Measurements from ENCODE around the gene GRPEL2.

Gene GRPEL2

GRCh38 chr5:149358868-149359495 lies 13.7 kb downstream of the GRPEL2 start:
- no peak for DNase-seq

DNA sequence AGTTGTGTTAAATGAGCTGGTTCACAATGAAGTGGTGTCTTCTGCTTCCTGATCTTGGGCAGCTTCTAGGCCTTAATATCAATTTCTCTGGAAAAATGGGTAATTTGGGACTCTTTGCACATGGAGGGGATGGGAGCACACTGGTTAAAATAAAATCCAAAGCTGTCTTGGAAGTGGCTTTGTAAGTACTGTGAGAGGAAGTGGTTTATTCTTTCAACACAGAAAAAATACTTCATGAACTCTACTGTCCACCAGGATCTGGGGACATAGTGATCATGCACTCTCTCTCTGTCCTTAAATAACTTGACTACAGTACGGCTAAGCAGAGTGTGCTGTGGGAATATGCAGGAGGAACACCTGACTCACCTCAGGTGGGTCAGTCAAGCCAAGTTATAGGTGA lies 15.0 kb downstream of the GRPEL2 start:
- no peak for DNase-seq

DNA sequence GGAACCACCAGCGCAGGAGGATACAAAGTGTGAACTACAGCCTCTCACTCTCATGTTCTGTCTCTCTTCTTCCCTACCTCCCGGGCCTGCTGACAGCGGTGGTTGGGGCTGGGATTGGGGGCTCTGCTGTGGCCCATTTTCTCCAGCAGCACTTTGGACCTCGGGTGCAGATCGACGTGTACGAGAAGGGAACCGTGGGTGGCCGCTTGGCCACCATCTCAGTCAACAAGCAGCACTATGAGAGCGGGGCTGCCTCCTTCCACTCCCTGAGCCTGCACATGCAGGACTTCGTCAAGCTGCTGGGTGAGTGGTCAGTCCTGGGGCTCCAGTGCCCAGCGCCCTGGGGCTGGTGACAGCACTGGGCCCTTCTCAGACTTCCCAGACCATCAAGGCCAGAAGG lies 17.2 kb downstream of the GRPEL2 start:
- DNase-seq: no peak

DNA sequence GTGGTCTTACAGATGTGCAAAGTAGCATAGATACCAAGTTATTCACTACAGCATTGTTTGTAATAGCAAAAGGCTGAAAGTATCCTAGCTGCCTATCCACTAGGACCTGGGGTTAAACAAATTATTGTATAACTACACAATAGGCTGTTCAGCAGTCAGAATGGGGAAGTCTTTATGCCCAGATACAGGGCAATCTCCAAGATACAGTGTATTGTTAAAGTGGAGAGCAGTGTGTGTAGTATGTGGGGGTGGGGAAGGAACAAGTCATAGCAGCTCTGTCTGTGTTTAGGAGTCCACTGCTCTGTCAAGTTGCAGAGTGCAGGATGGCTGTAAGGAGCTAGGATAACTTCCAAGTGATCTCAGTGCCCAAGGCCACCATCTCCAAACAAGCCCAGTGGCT lies 18.1 kb downstream of the GRPEL2 start:
- DNase-seq: no peak

- no peak for DNase-seq
Observed at GRCh38 chr5:149363936-149364335, 18.6 kb downstream of the GRPEL2 start.

DNA sequence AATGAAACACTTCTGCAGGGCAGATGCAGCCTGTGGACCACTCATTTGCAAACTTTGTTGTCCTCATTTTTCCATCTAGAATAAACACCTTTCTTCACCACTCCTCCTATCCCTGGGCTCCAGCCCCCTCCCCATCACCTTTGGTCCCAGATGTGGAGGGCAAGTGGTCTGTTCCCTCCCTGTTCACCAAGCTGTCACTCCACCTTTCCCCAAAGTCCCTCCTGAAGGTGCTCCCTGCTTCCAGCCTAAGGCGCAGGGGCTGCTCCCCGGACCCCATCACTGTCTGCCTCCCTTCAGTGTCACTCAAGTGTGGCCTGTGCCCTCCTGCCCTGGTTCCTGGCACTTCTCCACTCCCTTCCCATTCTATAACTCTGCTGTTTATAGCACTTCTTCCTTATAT lies 19.4 kb downstream of the GRPEL2 start:
- DNase-seq: no peak

- no peak for DNase-seq
Observed at GRCh38 chr5:149365418-149365817, 20.1 kb downstream of the GRPEL2 start.

GRCh38 chr5:149366169-149366729 lies 20.9 kb downstream of the GRPEL2 start:
- no peak for DNase-seq

DNA sequence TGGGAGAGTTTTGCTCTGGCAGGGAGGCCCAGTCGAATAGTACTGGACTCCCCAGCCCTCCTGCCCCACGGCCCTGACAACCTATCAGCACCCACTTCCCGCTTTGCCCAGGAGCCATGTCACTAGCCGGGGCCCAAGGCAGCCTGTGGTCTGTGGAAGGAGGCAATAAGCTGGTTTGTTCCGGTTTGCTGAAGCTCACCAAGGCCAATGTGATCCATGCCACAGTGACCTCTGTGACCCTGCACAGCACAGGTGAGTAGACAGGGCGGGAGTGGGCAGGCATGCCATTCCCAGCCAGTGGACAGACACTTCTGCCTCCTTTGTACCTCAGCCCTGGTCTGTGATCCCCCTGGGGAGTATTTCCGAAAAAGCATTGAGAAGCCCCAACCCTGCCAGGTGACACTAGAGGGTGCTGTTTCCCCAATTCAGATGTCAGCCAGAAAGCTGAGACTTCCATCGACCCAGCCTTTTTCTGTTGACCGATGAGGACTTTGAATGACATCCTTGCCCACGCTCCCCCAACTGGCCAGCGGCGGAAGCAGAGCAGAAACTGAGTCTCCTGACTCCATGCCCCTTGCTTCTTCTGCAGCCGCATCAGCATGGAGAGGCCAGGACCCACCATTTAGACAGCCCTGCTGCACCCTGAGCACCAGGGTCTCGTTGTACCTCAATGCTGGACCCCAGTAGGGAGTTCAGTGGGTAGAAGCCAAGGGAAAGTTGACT lies 22.1 kb downstream of the GRPEL2 start:
- peak; percentile 39 for DNase-seq

- DNase-seq: no peak
Observed at GRCh38 chr5:149367972-149368645, 22.8 kb downstream of the GRPEL2 start.

DNA sequence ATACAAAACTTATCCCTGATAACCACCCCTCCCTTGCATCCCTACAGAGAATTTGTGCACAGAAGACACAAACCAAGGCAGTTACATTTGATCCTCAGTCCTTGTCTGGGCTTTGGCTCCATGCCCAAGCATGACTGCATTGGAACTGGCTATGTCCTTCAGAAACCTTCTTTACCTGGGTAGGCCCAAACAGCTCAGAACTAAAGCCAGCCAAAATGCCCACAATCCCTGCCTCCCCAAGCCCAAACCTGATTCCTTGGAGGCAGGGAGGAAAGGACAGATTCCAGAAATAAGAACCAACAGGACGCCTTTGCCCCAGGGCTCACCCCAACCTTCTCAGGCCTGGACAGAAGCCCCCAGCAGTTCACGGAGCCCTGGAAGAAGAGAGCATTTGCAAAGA lies 25.6 kb downstream of the GRPEL2 start:
- DNase-seq: no peak

- DNase-seq: peak; percentile 41
Observed at GRCh38 chr5:149371296-149371962, 26.1 kb downstream of the GRPEL2 start.

GRCh38 chr5:149372076-149372795 lies 26.9 kb downstream of the GRPEL2 start:
- DNase-seq: no peak

GRCh38 chr5:149372932-149373331 lies 27.6 kb downstream of the GRPEL2 start:
- DNase-seq: no peak

- no peak for DNase-seq
Observed at GRCh38 chr5:149374303-149374702, 29.0 kb downstream of the GRPEL2 start.

DNA sequence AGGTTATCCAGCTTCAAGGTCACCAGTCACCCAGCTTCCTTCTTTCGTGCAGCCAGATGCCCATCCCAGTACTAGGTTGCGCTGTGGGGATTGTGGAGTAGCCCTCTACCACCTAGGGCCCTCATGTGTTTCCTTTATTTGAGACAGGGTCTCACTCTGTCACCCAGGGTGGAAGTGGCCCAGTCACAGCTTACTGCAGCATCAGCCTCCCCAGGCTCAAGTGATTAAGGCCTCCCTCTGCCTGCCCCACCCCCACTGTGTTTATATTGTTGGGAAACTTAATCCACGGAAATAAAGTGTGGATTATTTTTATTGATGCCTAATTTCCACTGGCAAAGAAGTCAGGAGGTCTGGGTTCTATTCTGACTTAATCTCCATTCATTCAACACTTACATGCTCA lies 29.5 kb downstream of the GRPEL2 start:
- DNase-seq: no peak

DNA sequence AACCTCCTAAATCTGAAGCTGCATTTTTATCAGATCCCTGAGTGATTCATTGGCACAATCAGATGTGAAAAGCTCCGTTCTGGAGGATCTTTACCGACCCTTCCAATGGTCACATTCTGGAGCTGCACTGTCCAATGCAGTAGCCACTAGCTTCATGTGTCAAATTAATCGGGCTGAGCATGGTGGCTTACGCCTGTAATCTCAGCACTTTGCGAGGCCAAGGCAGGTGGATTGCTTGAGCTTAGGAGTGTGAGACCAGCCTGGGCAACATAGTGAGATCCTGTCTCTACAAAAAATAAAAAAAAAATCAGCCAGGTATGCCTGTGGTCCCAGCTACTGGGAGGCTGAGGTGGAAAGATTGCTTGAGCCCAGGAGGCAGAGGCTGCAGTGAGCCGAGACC lies 30.1 kb downstream of the GRPEL2 start:
- no peak for DNase-seq

- no peak for DNase-seq
Observed at GRCh38 chr5:149376104-149376503, 30.8 kb downstream of the GRPEL2 start.

- no peak for DNase-seq
Observed at GRCh38 chr5:149376711-149377447, 31.6 kb downstream of the GRPEL2 start.

- no peak for DNase-seq
Observed at GRCh38 chr5:149378241-149378820, 33.0 kb downstream of the GRPEL2 start.

DNA sequence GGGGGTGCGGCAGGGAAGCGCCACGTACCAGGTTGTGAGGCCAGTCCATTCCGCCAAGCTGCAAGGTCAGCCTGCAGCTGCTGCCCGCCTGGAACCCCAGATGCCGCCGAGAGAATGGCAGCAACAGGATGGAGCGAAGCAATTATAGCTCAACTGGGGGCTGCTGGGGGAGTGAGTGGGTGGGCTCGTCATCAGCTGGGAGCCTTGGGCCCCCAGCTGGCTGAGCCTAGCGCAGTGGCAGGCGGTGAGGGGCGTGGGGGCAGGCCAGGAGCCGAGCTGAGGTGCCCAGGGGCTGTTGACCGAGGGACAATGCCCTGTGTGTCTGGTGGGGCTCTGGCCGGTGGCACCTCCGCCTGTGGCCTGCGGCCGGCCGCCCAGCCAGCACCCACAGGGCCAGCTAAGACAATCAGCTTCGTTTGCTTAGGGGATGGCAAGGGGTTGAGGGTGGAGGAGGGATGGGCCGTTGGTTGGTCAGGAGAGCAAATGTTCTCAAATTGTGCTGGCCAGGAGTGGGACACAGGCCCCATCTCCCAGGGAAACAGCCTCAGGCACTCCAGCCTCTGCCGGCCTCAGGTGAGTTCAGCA lies 34.0 kb downstream of the GRPEL2 start, which contains the start of gene IL17B:
TSS of gene IL17B (minus strand) at position 116 of the 585 bp plus-strand sequence. CDS start at position 49, 67 bp downstream.
- DNase-seq: no peak
